Caco-2 (cell line): ENCODE measurements around the gene ELOVL5. TPM values are rescaled to one million over a fixed set of nuclear protein-coding genes. Genes with fewer than 3 reads are reported as not detected.

Experiments used
- BruUV-seq: library from RNA; stranded (reverse); fragments of 400-500 nt; replicated peaks from 2 replicates; lab custom pipeline; 2021; lab: Mats Ljungman, UMichigan
- CTCF ChIA-PET: fragments of 300-600 bp; sonication (Branson Sonifier 250); formaldehyde crosslinking; loops from one replicate; lab custom pipeline; 2022; ENCODE audit warnings: antibody characterized with exemption; lab: Charles Lee
- POLR2A ChIA-PET: fragments of 300-600 bp; sonication (Branson Sonifier 250); formaldehyde crosslinking; loops from one replicate; lab custom pipeline; 2022; ENCODE audit warnings: antibody characterized with exemption; lab: Charles Lee
- DNase-seq, 2 experiments: peaks; one replicate each; pipeline versions ENCODE4 v3.0.0 to v3.0.0-alpha.2; 2020 to 2022
- H3K27me3 ChIP-seq: replicated peaks from 2 replicates; pipeline ENCODE4 v1.6.0; 2011; ENCODE audit warnings: low read length; ENCODE audit not compliant: control insufficient read depth, insufficient read depth
- H3K36me3 ChIP-seq: 2 replicates; pipeline ENCODE4 v1.5.1; 2011; ENCODE audit warnings: low read length; ENCODE audit not compliant: control insufficient read depth, insufficient read depth
- H3K4me1 ChIP-seq: fragments of 250-450 bp; sonication (Bioruptor Pico); 2 replicates; pipeline ENCODE4 v1.5.1; 2020; ENCODE audit warnings: mild to moderate bottlenecking
- H3K4me3 ChIP-seq: 2 replicates; pipeline ENCODE4 v1.5.1; 2011; ENCODE audit warnings: low read depth, mild to moderate bottlenecking, control low read depth, low read length
- H3K9me3 ChIP-seq: fragments of 250-450 bp; sonication (Bioruptor Pico); 2 replicates; pipeline ENCODE4 v1.5.1; 2020; ENCODE audit warnings: mild to moderate bottlenecking, moderate library complexity
- H3K27ac Mint-ChIP-seq: one replicate; pipeline ENCODE4 v1.8.0; 2022; ENCODE audit warnings: mixed read lengths; ENCODE audit not compliant: unreplicated experiment
- H3K27me3 Mint-ChIP-seq: one replicate; pipeline ENCODE4 v1.8.0; 2022; ENCODE audit warnings: mixed read lengths; ENCODE audit not compliant: insufficient read depth, unreplicated experiment
- H3K36me3 Mint-ChIP-seq: one replicate; pipeline ENCODE4 v1.8.0; 2022; ENCODE audit warnings: mild to moderate bottlenecking, mixed read lengths; ENCODE audit not compliant: insufficient read depth, unreplicated experiment
- H3K4me1 Mint-ChIP-seq: one replicate; pipeline ENCODE4 v1.8.0; 2022; ENCODE audit warnings: low read depth, mixed read lengths; ENCODE audit not compliant: unreplicated experiment
- H3K4me3 Mint-ChIP-seq: one replicate; pipeline ENCODE4 v1.8.0; 2022; ENCODE audit warnings: mild to moderate bottlenecking, moderate library complexity, mixed read lengths; ENCODE audit not compliant: unreplicated experiment
- H3K9me3 Mint-ChIP-seq: one replicate; pipeline ENCODE4 v1.8.0; 2022; ENCODE audit warnings: mixed read lengths; ENCODE audit not compliant: unreplicated experiment
- CTCF ChIP-seq, 2 experiments: fragments of 200-600 bp in 1 of 2; IDR thresholded peaks; 1 replicate in 1 of 2; 2 replicates in 1 of 2; pipeline versions ENCODE4 v1.5.1 to v1.8.0; 2011 to 2022; ENCODE audit warnings: antibody characterized with exemption in 1 of 2, control low read depth in 1 of 2, inconsistent platforms in 1 of 2, low read depth in 1 of 2, low read length in 1 of 2, mild to moderate bottlenecking in 1 of 2, moderate library complexity in 1 of 2; ENCODE audit not compliant: insufficient read depth in 1 of 2, severe bottlenecking in 1 of 2, unreplicated experiment in 1 of 2
- intact Hi-C: fragments of 100-400 bp; cut with micrococcal nuclease; formaldehyde crosslinking; loops from one replicate; pipeline ENCODE4 v1.10.0; 2022; ENCODE audit not compliant: unreplicated experiment
- total RNA-seq: library from RNA; stranded (reverse); gene quantifications from 2 replicates; pipeline ENCODE4 v1.2.3, GENCODE V29; 2022

Gene ELOVL5
- total RNA-seq, 1 experiment from 2014 or later, result 70.4 TPM

- BruUV-seq, result no TSS peak
- Mint-ChIP-seq H3K36me3 (peaks cover 42% of the 10 kb centered on the region), H3K27me3 (no peaks in the 10 kb centered on the region), H3K4me3 (no peak overlapping the region), H3K9me3 (no peaks in the 10 kb centered on the region), H3K27ac (no peak overlapping the region), H3K4me1 (no peaks in the 10 kb centered on the region)
- Histone ChIP-seq H3K4me3 (no peak overlapping the region), H3K9me3 (no peaks in the 10 kb centered on the region), H3K27me3 (no peaks in the 10 kb centered on the region), H3K4me1 (no peaks in the 10 kb centered on the region), H3K36me3 (0 out of 2 replicates have a peak, but pooled peaks cover 1% of the 10 kb centered on the region)
- no peak for TF ChIP-seq CTCF (IDR thresholded peaks at IDR 0.05; ENCODE audit: insufficient read depth in 1 of 2, low read depth in 1 of 2, low read length in 1 of 2, severe bottlenecking in 1 of 2, unreplicated experiment in 1 of 2)
- intact Hi-C loops, result no loop called here
- no peak for DNase-seq
- ChIA-PET CTCF (no interaction called here), POLR2A (no interaction called here)
Observed at GRCh38 chr6:53264915-53265607, 83.7 kb downstream of the ELOVL5 start.

GRCh38 chr6:53264337-53264736 is 84.4 kb downstream of the ELOVL5 start:
- Mint-ChIP-seq H3K4me3 (no peak overlapping the region), H3K27ac (no peak overlapping the region), H3K27me3 (no peaks in the 10 kb centered on the region), H3K36me3 (peaks cover 37% of the 10 kb centered on the region), H3K4me1 (no peaks in the 10 kb centered on the region), H3K9me3 (no peaks in the 10 kb centered on the region)
- ChIA-PET POLR2A (no interaction called here), CTCF (no interaction called here)
- DNase-seq, result no peak
- no peak for TF ChIP-seq CTCF (IDR thresholded peaks at IDR 0.05; ENCODE audit: insufficient read depth in 1 of 2, low read depth in 1 of 2, low read length in 1 of 2, severe bottlenecking in 1 of 2, unreplicated experiment in 1 of 2)
- BruUV-seq, result no TSS peak
- H3K4me3 ChIP-seq, result no peak overlapping the region
- no peaks in the 10 kb centered on the region for H3K27me3 ChIP-seq
- no peaks in the 10 kb centered on the region for H3K4me1 ChIP-seq
- 0 out of 2 replicates have a peak, but pooled peaks cover 1% of the 10 kb centered on the region for H3K36me3 ChIP-seq
- intact Hi-C loops, result no loop called here
- no peaks in the 10 kb centered on the region for H3K9me3 ChIP-seq

- Mint-ChIP-seq H3K27me3 (no peaks in the 10 kb centered on the region), H3K36me3 (peaks cover 34% of the 10 kb centered on the region), H3K4me1 (no peaks in the 10 kb centered on the region), H3K27ac (no peak overlapping the region), H3K4me3 (no peak overlapping the region), H3K9me3 (no peaks in the 10 kb centered on the region)
- no peaks in the 10 kb centered on the region for H3K9me3 ChIP-seq
- 0 out of 2 replicates have a peak, but pooled peaks cover 1% of the 10 kb centered on the region for H3K36me3 ChIP-seq
- ChIA-PET CTCF (no interaction called here), POLR2A (no interaction called here)
- no peaks in the 10 kb centered on the region for H3K27me3 ChIP-seq
- intact Hi-C loops, result no loop called here
- no peak for DNase-seq
- no TSS peak for BruUV-seq
- no peak overlapping the region for H3K4me3 ChIP-seq
- no peaks in the 10 kb centered on the region for H3K4me1 ChIP-seq
- TF ChIP-seq CTCF (IDR thresholded peaks at IDR 0.05; ENCODE audit: insufficient read depth in 1 of 2, low read depth in 1 of 2, low read length in 1 of 2, severe bottlenecking in 1 of 2, unreplicated experiment in 1 of 2), result no peak
Observed at GRCh38 chr6:53263917-53264316, 84.8 kb downstream of the ELOVL5 start.
